HG03139 (cell line): ENCODE measurements around the gene EPS15.

ENCODE experiments used
- ATAC-seq: cut with Tn5 transposase; IDR thresholded peaks from one replicate; pipeline ENCODE4 v1.9.1; 2021; ENCODE audit not compliant: unreplicated experiment

EPS15 gene

DNA sequence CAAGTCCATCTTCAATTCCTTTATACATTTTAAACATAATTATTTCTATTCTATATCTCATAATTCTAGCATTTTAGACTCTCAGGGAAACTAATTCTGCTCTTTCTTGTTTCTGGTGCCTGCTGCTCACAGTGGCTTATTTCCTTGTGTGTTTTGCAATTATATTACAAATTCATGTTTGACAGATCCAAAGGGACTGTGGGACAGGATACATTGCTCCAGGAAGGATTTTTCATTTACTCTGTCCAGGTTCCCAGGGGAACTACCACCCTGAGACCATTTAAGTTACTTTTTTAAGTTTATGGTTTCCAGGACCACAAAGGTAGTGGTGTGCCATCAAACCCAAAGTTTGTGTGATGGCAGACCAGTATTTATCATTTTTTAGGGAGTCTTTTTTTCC is 195.3 kb downstream of the EPS15 start:
- ATAC-seq = no peak

DNA sequence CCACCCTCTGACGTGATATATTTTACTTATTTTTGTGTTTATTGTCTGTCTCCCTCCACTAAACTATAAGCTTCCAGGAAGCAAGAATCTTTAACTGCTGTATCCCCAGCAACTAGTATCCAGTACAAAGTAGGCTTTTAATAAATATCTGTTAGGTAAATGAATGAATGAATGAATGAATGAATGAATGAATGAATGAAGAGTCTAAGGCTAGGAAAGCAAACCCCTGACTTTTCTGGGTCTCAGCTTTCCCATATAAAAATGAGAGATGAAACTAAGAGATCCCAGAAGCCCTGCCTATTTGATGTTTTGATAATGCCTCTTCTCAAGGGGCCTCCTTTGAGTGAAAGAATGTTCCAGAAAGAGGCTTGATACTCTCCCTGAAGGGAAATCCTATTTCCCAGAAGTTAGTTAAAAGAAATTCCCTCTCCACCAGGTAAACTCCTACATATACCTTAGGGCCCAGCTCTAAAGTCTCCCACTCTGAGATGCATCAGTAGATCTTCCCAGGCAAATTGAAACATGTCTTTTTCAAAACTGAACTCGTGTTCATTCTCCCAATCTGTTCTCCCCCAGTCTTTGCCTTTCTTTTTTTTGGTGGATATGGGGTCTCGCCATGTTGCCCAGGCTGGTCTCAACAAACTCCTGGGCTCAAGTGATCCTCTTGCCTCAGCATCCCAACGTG is 196.5 kb downstream of the EPS15 start:
- ATAC-seq = no peak

DNA sequence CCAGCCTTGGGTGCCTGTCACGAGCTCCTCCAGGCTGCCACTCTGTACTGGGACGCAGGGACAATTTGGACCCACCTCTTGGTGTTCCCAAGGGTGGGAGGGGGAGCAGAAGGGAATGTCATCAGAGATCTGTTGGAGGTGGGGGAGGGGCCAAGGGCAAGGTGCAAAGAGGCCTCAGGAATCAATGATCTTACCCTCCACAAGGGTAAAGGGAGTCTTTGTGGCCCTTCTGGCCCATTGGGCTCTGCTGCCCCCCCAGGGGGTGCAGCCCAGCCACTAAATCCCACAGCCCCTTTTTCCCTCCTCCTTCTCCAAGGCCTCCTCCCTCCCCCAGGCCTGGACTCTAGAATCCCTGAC is 197.2 kb downstream of the EPS15 start:
- ATAC-seq = no peak

DNA sequence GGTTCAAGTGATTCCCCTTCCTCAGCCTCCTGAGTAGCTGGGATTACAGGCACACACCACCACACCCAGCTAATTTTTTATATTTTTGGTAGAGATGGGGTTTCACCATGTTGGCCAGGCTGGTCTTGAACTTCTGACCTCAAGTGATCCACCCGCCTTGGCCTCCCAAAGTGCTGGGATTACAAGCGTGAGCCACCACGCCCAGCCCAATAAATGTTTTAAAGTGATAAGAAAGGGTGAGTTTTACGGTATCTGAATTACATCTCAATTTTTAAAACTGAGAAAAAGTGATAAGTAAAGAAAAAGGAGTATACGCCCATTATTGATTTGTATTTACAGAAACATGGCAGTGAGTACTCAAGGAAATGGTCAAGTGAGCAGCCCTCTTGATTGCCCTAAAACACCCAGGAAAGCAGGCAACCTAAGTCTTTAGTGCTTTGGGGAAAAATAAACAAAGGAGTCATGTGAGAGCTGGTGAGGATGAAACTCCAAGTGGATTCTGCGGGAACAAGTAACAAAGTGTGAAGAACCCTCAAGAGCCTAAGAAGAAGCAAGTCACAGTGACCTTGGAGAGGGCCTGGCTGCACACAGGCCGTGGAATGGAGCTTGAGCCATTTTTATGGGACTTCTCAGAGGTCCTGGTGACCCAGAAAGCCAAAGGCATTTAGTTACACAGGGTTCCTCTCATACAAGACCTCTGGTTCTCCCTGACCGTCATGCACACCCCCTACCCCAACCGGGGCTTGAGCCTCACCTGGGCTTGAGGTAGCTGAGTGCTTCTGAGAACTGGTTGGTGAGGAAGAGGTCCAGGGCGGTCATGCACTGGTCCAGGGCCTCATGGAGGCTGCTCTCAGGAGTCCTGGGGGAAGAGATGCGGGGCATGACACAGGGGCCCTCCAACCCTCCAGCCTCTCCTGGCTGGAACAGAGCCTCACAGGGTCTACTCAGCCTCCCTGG is 197.8 kb downstream of the EPS15 start:
- ATAC-seq = no peak

GRCh38 chr1:51317798-51318197 is 201.3 kb downstream of the EPS15 start:
- no peak for ATAC-seq

GRCh38 chr1:51316846-51317120 is 202.3 kb downstream of the EPS15 start:
- no peak for ATAC-seq

GRCh38 chr1:51316113-51316845 is 202.8 kb downstream of the EPS15 start:
- no peak for ATAC-seq

DNA sequence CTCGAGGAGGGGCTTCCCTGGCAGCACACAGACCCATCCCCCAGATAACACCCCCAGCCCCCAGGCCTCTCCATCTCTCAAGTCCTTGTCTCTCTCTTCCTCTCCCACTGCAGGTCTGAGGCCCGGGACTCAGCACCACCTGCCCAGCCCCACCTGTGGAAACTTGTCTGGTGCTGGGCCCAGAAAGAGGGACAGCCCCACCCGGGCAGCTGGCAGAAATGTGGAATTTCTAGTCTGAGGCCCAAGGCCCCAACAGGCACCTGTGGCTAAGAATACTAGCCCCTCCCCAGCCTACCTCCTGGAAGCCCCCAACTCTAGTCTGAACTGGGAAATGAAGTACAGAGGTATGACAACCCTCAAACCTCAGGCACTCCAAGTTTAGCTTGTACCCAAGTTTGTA is 204.1 kb downstream of the EPS15 start:
- ATAC-seq = no peak

- no peak for ATAC-seq
These were observed 204.9 kb downstream of the EPS15 start for GRCh38 chr1:51313961-51314777.

GRCh38 chr1:51313268-51313852 is 205.7 kb downstream of the EPS15 start:
- no peak for ATAC-seq

DNA sequence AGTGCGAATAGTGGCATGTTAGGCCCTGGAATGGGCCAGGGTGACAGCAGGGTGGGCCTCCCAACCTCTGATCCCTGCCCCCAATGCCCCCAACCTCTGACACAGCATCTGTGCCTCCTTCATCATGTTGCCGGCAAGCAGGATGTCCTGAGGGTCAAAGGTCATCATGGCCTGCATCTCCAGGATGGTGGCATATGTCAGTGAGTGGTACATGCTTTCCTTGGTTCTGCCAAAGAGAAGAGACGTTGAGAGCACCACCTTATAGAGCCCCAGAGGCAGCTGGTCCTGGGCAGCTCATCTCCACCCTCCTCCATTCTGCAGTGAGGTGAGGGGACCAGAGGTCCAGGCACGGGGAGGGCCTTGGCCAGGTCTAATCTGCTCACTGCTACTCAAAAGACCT is 206.3 kb downstream of the EPS15 start:
- no peak for ATAC-seq

DNA sequence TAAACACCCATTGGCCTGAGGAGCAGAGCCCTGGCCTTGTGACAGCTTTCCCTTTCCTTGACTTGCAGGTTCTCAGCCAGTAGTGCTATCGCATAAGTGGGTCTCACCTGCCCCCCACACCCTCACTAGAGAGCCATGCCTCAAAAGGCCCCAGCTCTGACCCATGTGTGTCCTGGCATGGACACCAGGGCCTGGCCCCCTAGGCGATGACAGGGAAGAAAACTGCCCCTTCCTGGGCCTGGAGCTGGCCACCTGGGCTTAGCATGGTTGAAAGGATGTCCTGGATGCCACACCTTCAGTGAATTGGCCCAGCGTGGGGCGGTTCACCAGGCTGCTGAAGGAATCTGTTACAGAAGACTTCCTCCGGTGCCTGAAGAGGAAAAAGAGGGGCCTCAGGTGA is 207.2 kb downstream of the EPS15 start:
- ATAC-seq = no peak

- no peak for ATAC-seq
These were observed 208.0 kb downstream of the EPS15 start for GRCh38 chr1:51310871-51311613.

DNA sequence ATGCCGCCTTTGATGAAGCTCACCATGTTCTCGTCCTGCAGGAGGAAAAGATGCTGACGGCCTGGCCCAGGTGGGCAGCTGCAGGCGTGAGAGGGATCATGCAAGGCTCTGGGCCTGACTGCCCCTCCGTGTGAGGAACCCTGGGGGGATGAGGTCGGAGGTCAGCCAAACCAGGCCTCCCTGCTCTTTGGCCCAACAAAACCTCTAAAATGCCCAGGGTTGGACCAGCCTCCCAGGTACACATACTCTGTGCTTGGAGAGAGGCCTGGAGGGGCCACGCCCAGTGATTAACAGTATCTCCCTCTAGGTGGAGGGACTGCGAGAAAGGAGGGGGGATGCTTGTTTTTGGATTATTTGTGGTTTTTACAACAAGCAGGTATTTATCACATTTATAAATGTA is 209.8 kb downstream of the EPS15 start:
- no peak for ATAC-seq

DNA sequence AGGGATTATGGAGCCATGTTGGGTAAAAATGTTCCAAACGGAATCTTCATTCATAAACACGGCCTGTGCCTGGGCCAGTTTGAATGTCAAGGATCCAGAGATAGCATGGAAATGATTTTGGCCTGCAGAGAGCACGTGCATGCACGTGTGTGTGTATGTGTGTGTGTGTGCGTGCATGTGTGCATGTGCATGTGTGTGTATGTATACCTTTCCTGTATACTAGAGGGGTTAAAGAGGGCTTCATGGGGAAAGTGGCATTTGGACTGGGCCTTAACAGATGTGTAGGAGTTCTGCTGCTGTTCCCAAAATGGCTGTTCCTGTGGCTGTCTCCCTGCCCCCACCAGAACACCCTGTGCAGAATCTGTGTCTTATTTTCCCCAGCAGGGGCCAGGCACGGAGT is 210.4 kb downstream of the EPS15 start:
- no peak for ATAC-seq

DNA sequence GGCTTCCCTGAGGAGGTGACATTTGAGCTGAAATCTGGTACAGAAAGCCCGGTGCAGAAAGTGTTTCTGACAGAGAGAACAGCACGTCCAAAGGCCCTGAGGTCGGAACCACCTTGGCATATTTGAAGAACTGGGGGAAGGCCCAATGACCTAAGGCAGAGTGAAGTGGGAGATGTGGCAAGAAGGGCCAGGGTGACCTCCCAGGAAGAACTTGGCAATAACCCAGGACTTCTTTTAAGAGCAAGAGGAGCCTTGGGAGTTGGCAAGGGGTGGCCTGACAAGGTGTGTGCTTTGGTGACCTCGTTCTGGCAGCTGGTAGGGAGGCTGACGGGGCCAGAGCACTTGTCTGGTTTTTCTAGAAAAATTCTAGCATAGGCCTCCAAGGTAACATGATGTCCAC is 212.1 kb downstream of the EPS15 start:
- no peak for ATAC-seq

GRCh38 chr1:51305371-51305823 is 213.7 kb downstream of the EPS15 start:
- ATAC-seq = no peak

- ATAC-seq = no peak
These were observed 214.7 kb downstream of the EPS15 start for GRCh38 chr1:51304360-51304759.
